GM18951 (cell line): ENCODE measurements around the gene UPK2.
"Not testable (repeated sequence)": the region's sequence is repeated elsewhere in the genome, so short reads cannot be mapped to it uniquely, and the experiment has no call there.

Experiments used
- POLR2A ChIP-seq: IDR thresholded peaks from 4 replicates; pipeline ENCODE4 v1.6.1; 2011; ENCODE audit warnings: mild to moderate bottlenecking; ENCODE audit not compliant: insufficient read length, insufficient read depth; ENCODE audit errors: extremely low read depth
- in situ Hi-C: fragments of 300-500 bp; cut with MboI; formaldehyde crosslinking; loops from one replicate; pipeline ENCODE4 v1.12.0; 2022; ENCODE audit warnings: low sequenced_read_pairs, mixed read lengths, inconsistent platforms; ENCODE audit not compliant: unreplicated experiment

The UPK2 gene

GRCh38 chr11:118961189-118961588, 5.1 kb downstream of the UPK2 start:
- no peak for TF ChIP-seq POLR2A
- in situ Hi-C loops: no loop called here

GRCh38 chr11:118961591-118961990, 5.5 kb downstream of the UPK2 start:
- in situ Hi-C loops: no loop called here

GRCh38 chr11:118969508-118969907, 13.4 kb downstream of the UPK2 start:
- in situ Hi-C loops: not testable (repeated sequence)

More at GRCh38 chr11:118961591-118961990, 5.5 kb downstream of the UPK2 start:
- TF ChIP-seq POLR2A: no peak

- in situ Hi-C loops: no loop called here
- TF ChIP-seq POLR2A: no peak
Measured at GRCh38 chr11:118971646-118972045, 15.5 kb downstream of the UPK2 start, which contains the start of gene FOXR1. FOXR1 (plus strand) TSS chr11:118971761; CDS start chr11:118971932, 171 bp downstream.

- TF ChIP-seq POLR2A: no peak
- in situ Hi-C loops: no loop called here
Measured at GRCh38 chr11:118973985-118974384, 17.9 kb downstream of the UPK2 start.

GRCh38 chr11:118975771-118976709, 19.9 kb downstream of the UPK2 start:
- in situ Hi-C loops: no loop called here
- TF ChIP-seq POLR2A: no peak

- TF ChIP-seq POLR2A: no peak
- in situ Hi-C loops: no loop called here
Measured at GRCh38 chr11:118979434-118979833, 23.3 kb downstream of the UPK2 start.

GRCh38 chr11:118980191-118980881, 24.2 kb downstream of the UPK2 start:
- TF ChIP-seq POLR2A: no peak
- in situ Hi-C loops: no loop called here

- in situ Hi-C loops: not testable (repeated sequence)
Measured at GRCh38 chr11:118984337-118984736, 28.2 kb downstream of the UPK2 start.

GRCh38 chr11:118984825-118985224, 28.7 kb downstream of the UPK2 start:
- no peak for TF ChIP-seq POLR2A
- in situ Hi-C loops: no loop called here

GRCh38 chr11:118988280-118988679, 32.2 kb downstream of the UPK2 start:
- TF ChIP-seq POLR2A: no peak
- in situ Hi-C loops: no loop called here

- in situ Hi-C loops: not testable (repeated sequence)
Measured at GRCh38 chr11:118991486-118992038, 35.5 kb downstream of the UPK2 start.

- peak; percentile 13 for TF ChIP-seq POLR2A
- in situ Hi-C loops: no loop called here
Measured at GRCh38 chr11:118996926-118997626, 41.0 kb downstream of the UPK2 start.
